SKM-1 treated with dmso at 0.1 percent for 144 hours (cell line): ENCODE measurements around the gene PDGFRB.

ENCODE experiments used
- DNase-seq: peaks from one replicate; lab custom pipeline; 2025; ENCODE audit not compliant: unreplicated experiment; lab: John Stamatoyannopoulos, UW

The PDGFRB gene

GRCh38 chr5:150182774-150183173 lies 27.1 kb upstream of the PDGFRB start:
- no peak for DNase-seq

GRCh38 chr5:150181766-150182545 lies 26.3 kb upstream of the PDGFRB start:
- no peak for DNase-seq

- DNase-seq = no peak
Observed at GRCh38 chr5:150181027-150181426, 25.4 kb upstream of the PDGFRB start.

- peak; percentile 71 for DNase-seq
Observed at GRCh38 chr5:150180241-150181026, 24.8 kb upstream of the PDGFRB start.

- DNase-seq = no peak
Observed at GRCh38 chr5:150179019-150179620, 23.5 kb upstream of the PDGFRB start.

- no peak for DNase-seq
Observed at GRCh38 chr5:150178262-150178661, 22.6 kb upstream of the PDGFRB start.

GRCh38 chr5:150177721-150178120 lies 22.1 kb upstream of the PDGFRB start:
- DNase-seq = no peak

- DNase-seq = no peak
Observed at GRCh38 chr5:150176745-150177477, 21.3 kb upstream of the PDGFRB start.

- DNase-seq = no peak
Observed at GRCh38 chr5:150175536-150175935, 19.9 kb upstream of the PDGFRB start.

GRCh38 chr5:150175076-150175475 lies 19.4 kb upstream of the PDGFRB start:
- no peak for DNase-seq

- DNase-seq = no peak
Observed at GRCh38 chr5:150174285-150174684, 18.6 kb upstream of the PDGFRB start.

GRCh38 chr5:150173161-150173560 lies 17.5 kb upstream of the PDGFRB start:
- no peak for DNase-seq

GRCh38 chr5:150172556-150172955 lies 16.9 kb upstream of the PDGFRB start:
- DNase-seq = no peak

GRCh38 chr5:150172145-150172544 lies 16.5 kb upstream of the PDGFRB start:
- DNase-seq = no peak

GRCh38 chr5:150168864-150169263 lies 13.2 kb upstream of the PDGFRB start:
- DNase-seq = no peak

GRCh38 chr5:150167908-150168307 lies 12.3 kb upstream of the PDGFRB start:
- no peak for DNase-seq

- no peak for DNase-seq
Observed at GRCh38 chr5:150167512-150167850, 11.8 kb upstream of the PDGFRB start.

GRCh38 chr5:150166650-150167511 lies 11.2 kb upstream of the PDGFRB start, which contains the start of gene CDX1:
CDX1 (plus strand) TSS chr5:150166778; CDS start chr5:150166877, 99 bp downstream.
- no peak for DNase-seq

GRCh38 chr5:150166037-150166649 lies 10.5 kb upstream of the PDGFRB start:
- no peak for DNase-seq
